ENCODE results near the gene DEUP1.

- TF ChIP-seq, protein P1, sequence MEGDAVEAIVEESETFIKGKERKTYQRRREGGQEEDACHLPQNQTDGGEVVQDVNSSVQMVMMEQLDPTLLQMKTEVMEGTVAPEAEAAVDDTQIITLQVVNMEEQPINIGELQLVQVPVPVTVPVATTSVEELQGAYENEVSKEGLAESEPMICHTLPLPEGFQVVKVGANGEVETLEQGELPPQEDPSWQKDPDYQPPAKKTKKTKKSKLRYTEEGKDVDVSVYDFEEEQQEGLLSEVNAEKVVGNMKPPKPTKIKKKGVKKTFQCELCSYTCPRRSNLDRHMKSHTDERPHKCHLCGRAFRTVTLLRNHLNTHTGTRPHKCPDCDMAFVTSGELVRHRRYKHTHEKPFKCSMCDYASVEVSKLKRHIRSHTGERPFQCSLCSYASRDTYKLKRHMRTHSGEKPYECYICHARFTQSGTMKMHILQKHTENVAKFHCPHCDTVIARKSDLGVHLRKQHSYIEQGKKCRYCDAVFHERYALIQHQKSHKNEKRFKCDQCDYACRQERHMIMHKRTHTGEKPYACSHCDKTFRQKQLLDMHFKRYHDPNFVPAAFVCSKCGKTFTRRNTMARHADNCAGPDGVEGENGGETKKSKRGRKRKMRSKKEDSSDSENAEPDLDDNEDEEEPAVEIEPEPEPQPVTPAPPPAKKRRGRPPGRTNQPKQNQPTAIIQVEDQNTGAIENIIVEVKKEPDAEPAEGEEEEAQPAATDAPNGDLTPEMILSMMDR (IDR thresholded peaks at IDR 0.05) = no peak
- TF ChIP-seq POLR2A (IDR thresholded peaks at IDR 0.05) (no peak), POLR2AphosphoS5 (IDR thresholded peaks at IDR 0.05) (no peak)
Measured at GRCh38 chr11:93458286-93458685, 127.7 kb downstream of the DEUP1 start.

Data from breast epithelium (tissue), 3 donors.